ENCODE results near the gene AP5S1.
"Not testable (repeated sequence)": the region's sequence is repeated elsewhere in the genome, so short reads cannot be mapped to it uniquely, and the experiment has no call there.

The AP5S1 gene

GRCh38 chr20:3789201-3789600 lies 31.1 kb upstream of the AP5S1 start:
- not testable (repeated sequence) for DNase-seq, ATAC-seq

- ATAC-seq = not testable (repeated sequence)
Measured at GRCh38 chr20:3794168-3794567, 26.2 kb upstream of the AP5S1 start.

GRCh38 chr20:3794701-3795420 lies 25.5 kb upstream of the AP5S1 start:
- no peak for ATAC-seq

More at GRCh38 chr20:3794168-3794567, 26.2 kb upstream of the AP5S1 start:
- not testable (repeated sequence) for DNase-seq

GRCh38 chr20:3795511-3796468 lies 24.6 kb upstream of the AP5S1 start, which contains the start of gene CDC25B:
TSS of gene CDC25B (plus strand) at chr20:3796310. CDS start at chr20:3796532, 222 bp downstream.
- ATAC-seq (peak; percentile 82), DNase-seq (peak; percentile 92)

More at GRCh38 chr20:3794701-3795420, 25.5 kb upstream of the AP5S1 start:
- no peak for DNase-seq

GRCh38 chr20:3796477-3797225 lies 23.7 kb upstream of the AP5S1 start:
- ATAC-seq (no peak), DNase-seq (no peak)

- no peak for ATAC-seq
- DNase-seq = no peak
Measured at GRCh38 chr20:3797226-3797545, 23.2 kb upstream of the AP5S1 start.

- ATAC-seq (peak; percentile 41), DNase-seq (peak; percentile 60)
Measured at GRCh38 chr20:3797592-3798372, 22.6 kb upstream of the AP5S1 start.

- ATAC-seq (no peak), DNase-seq (no peak)
Measured at GRCh38 chr20:3798373-3798768, 22.0 kb upstream of the AP5S1 start.

GRCh38 chr20:3798908-3799248 lies 21.5 kb upstream of the AP5S1 start:
- DNase-seq (no peak), ATAC-seq (no peak)

GRCh38 chr20:3800256-3800877 lies 20.0 kb upstream of the AP5S1 start:
- DNase-seq (no peak), ATAC-seq (no peak)

GRCh38 chr20:3800878-3801260 lies 19.5 kb upstream of the AP5S1 start:
- no peak for ATAC-seq
- DNase-seq = no peak

- ATAC-seq = no peak
- no peak for DNase-seq
Measured at GRCh38 chr20:3801299-3801698, 19.0 kb upstream of the AP5S1 start.

GRCh38 chr20:3801846-3802245 lies 18.5 kb upstream of the AP5S1 start:
- DNase-seq (no peak), ATAC-seq (no peak)

GRCh38 chr20:3802524-3803239 lies 17.7 kb upstream of the AP5S1 start:
- no peak for DNase-seq
- no peak for ATAC-seq

- no peak for ATAC-seq
- no peak for DNase-seq
Measured at GRCh38 chr20:3803289-3803688, 17.1 kb upstream of the AP5S1 start.

- ATAC-seq = no peak
- DNase-seq = no peak
Measured at GRCh38 chr20:3803854-3804253, 16.5 kb upstream of the AP5S1 start.

GRCh38 chr20:3804254-3804751 lies 16.0 kb upstream of the AP5S1 start:
- DNase-seq = no peak
- no peak for ATAC-seq

- DNase-seq (no peak), ATAC-seq (no peak)
Measured at GRCh38 chr20:3804781-3805180, 15.6 kb upstream of the AP5S1 start.

GRCh38 chr20:3808544-3808943 lies 11.8 kb upstream of the AP5S1 start:
- DNase-seq (no peak), ATAC-seq (no peak)

GRCh38 chr20:3811467-3812258 lies 8.7 kb upstream of the AP5S1 start:
- DNase-seq = peak; percentile 91
- ATAC-seq = peak; percentile 93
